HG03520 (cell line): Measurements from ENCODE around the gene GALNT2.

Experiments used
- ATAC-seq: cut with Tn5 transposase; IDR thresholded peaks from one replicate; pipeline ENCODE4 v1.9.1; 2021; ENCODE audit warnings: mild to moderate bottlenecking, moderate library complexity; ENCODE audit not compliant: unreplicated experiment

Gene GALNT2

GRCh38 chr1:230125640-230126528, 58.8 kb downstream of the GALNT2 start:
- ATAC-seq = no peak

GRCh38 chr1:230126529-230127104, 59.6 kb downstream of the GALNT2 start:
- ATAC-seq = no peak

- no peak for ATAC-seq
Observed at GRCh38 chr1:230127105-230128054, 60.3 kb downstream of the GALNT2 start.

- no peak for ATAC-seq
Observed at GRCh38 chr1:230128569-230129285, 61.7 kb downstream of the GALNT2 start.

GRCh38 chr1:230129341-230129740, 62.3 kb downstream of the GALNT2 start:
- no peak for ATAC-seq

- ATAC-seq = no peak
Observed at GRCh38 chr1:230130172-230130944, 63.3 kb downstream of the GALNT2 start.

- no peak for ATAC-seq
Observed at GRCh38 chr1:230131457-230131856, 64.4 kb downstream of the GALNT2 start.

- no peak for ATAC-seq
Observed at GRCh38 chr1:230132758-230133157, 65.7 kb downstream of the GALNT2 start.

GRCh38 chr1:230135726-230136125, 68.7 kb downstream of the GALNT2 start:
- ATAC-seq = no peak

GRCh38 chr1:230136453-230137336, 69.7 kb downstream of the GALNT2 start:
- no peak for ATAC-seq

- ATAC-seq = no peak
Observed at GRCh38 chr1:230137337-230137815, 70.3 kb downstream of the GALNT2 start.

GRCh38 chr1:230138561-230139239, 71.7 kb downstream of the GALNT2 start:
- ATAC-seq = no peak

GRCh38 chr1:230139315-230139714, 72.3 kb downstream of the GALNT2 start:
- no peak for ATAC-seq

GRCh38 chr1:230139741-230140140, 72.7 kb downstream of the GALNT2 start:
- ATAC-seq = no peak

- ATAC-seq = no peak
Observed at GRCh38 chr1:230140221-230141020, 73.4 kb downstream of the GALNT2 start.

GRCh38 chr1:230141021-230141648, 74.1 kb downstream of the GALNT2 start:
- ATAC-seq = no peak
